HepG2 (cell line): ENCODE results near the gene MED19. TPM values are rescaled to one million over a fixed set of nuclear protein-coding genes. Genes with fewer than 3 reads are reported as not detected.
A peak's percentile ranks its signal among the peaks of the same experiment; 100 is the strongest.

Source experiments
- CSRNP2 ChIP-seq: sonication (generic); formaldehyde crosslinking; conservative IDR thresholded peaks from 2 replicates; pipeline ENCODE4 v1.8.0; 2022; ENCODE audit warnings: low read depth, missing genetic modification reagents
- ELF4 ChIP-seq: sonication (generic); formaldehyde crosslinking; IDR thresholded peaks from 2 replicates; pipeline ENCODE4 v1.5.0; 2020; ENCODE audit warnings: missing genetic modification reagents, mild to moderate bottlenecking, moderate library complexity, borderline replicate concordance
- FIP1L1 ChIP-seq: fragments of 200-400 bp; formaldehyde crosslinking; IDR thresholded peaks from 2 replicates; pipeline ENCODE4 v1.6.1; 2018; ENCODE audit warnings: low read depth, mild to moderate bottlenecking, low read length, moderate library complexity, borderline replicate concordance; ENCODE audit not compliant: insufficient read depth
- GLI4 ChIP-seq: sonication (generic); formaldehyde crosslinking; IDR thresholded peaks from 2 replicates; pipeline ENCODE4 v1.5.1; 2020; ENCODE audit warnings: missing genetic modification reagents, mild to moderate bottlenecking, moderate library complexity, borderline replicate concordance
- HNF1B ChIP-seq: sonication (generic); formaldehyde crosslinking; IDR thresholded peaks from 2 replicates; pipeline ENCODE4 v1.5.1; 2020; ENCODE audit warnings: mild to moderate bottlenecking, moderate library complexity, missing genetic modification reagents
- IRF2 ChIP-seq: IDR thresholded peaks from 2 replicates; pipeline ENCODE4 v1.6.1; 2018; ENCODE audit warnings: missing genetic modification reagents, missing compliant biosample characterization
- MTA3 ChIP-seq: sonication (generic); formaldehyde crosslinking; IDR thresholded peaks from 2 replicates; pipeline ENCODE4 v1.4.0; 2020; ENCODE audit warnings: missing genetic modification reagents
- NFIC ChIP-seq: IDR thresholded peaks from 2 replicates; pipeline ENCODE4 v1.6.1; 2012; ENCODE audit warnings: mild to moderate bottlenecking, low read length, inconsistent platforms
- NFRKB ChIP-seq: fragments of 450-650 bp; IDR thresholded peaks from 2 replicates; pipeline ENCODE4 v1.6.1; 2017
- RFXANK ChIP-seq: IDR thresholded peaks from 2 replicates; pipeline ENCODE4 v1.6.1; 2016
- RXRA ChIP-seq: sonication (generic); formaldehyde crosslinking; IDR thresholded peaks from 2 replicates; pipeline ENCODE4 v1.5.1; 2020; ENCODE audit warnings: missing genetic modification reagents
- RXRB ChIP-seq: IDR thresholded peaks from 2 replicates; pipeline ENCODE4 v1.6.1; 2016; ENCODE audit warnings: borderline replicate concordance, missing genetic modification reagents, missing compliant biosample characterization
- SRSF4 ChIP-seq: fragments of 200-400 bp; formaldehyde crosslinking; IDR thresholded peaks from one replicate; pipeline ENCODE4 v1.6.1; 2018; ENCODE audit warnings: mild to moderate bottlenecking, low read depth, low read length, moderate library complexity; ENCODE audit not compliant: poor library complexity, severe bottlenecking
- SYNCRIP ChIP-seq: fragments of 200-400 bp; formaldehyde crosslinking; IDR thresholded peaks from 2 replicates; pipeline ENCODE4 v1.6.1; 2018; ENCODE audit warnings: mild to moderate bottlenecking, low read depth, low read length; ENCODE audit not compliant: insufficient read depth
- TBX3 ChIP-seq: fragments of 450-650 bp; IDR thresholded peaks from 2 replicates; pipeline ENCODE4 v1.6.1; 2017; ENCODE audit warnings: antibody characterized with exemption, mild to moderate bottlenecking, inconsistent platforms, borderline replicate concordance
- ZBTB3 ChIP-seq: sonication (generic); formaldehyde crosslinking; IDR thresholded peaks from 2 replicates; pipeline ENCODE4 v1.4.0; 2020; ENCODE audit warnings: low read depth, mild to moderate bottlenecking, moderate library complexity, missing genetic modification reagents, borderline replicate concordance
- ZFP62 ChIP-seq: sonication (generic); formaldehyde crosslinking; IDR thresholded peaks from 2 replicates; pipeline ENCODE4 v1.4.0; 2020; ENCODE audit warnings: missing genetic modification reagents
- ZMAT5 ChIP-seq: sonication (generic); formaldehyde crosslinking; IDR thresholded peaks from 2 replicates; pipeline ENCODE4 v1.5.0; 2020; ENCODE audit warnings: mild to moderate bottlenecking, low read depth, missing genetic modification reagents, borderline replicate concordance
- ZNF280D ChIP-seq: sonication (generic); formaldehyde crosslinking; IDR thresholded peaks from 2 replicates; pipeline ENCODE4 v1.5.1; 2020; ENCODE audit warnings: mild to moderate bottlenecking, missing genetic modification reagents
- ZNF563 ChIP-seq: sonication (generic); formaldehyde crosslinking; IDR thresholded peaks from 2 replicates; pipeline ENCODE4 v1.8.0; 2022; ENCODE audit warnings: mild to moderate bottlenecking, moderate library complexity, missing genetic modification reagents
- ZSCAN12 ChIP-seq: sonication (generic); formaldehyde crosslinking; IDR thresholded peaks from 2 replicates; pipeline ENCODE4 v1.9.0; 2021; ENCODE audit warnings: mild to moderate bottlenecking, missing genetic modification reagents
- polyA plus RNA-seq, 8 experiments: library from polyadenylated mRNA; depleted of rRNA in 3 of 8; stranded (reverse) in 7 of 8; unstranded in 1 of 8; fragments of >200 nt; fragmentation: Illumina TruSeq in 4 of 8; extraction: Trizol in 4 of 8; gene quantifications; 2 replicates each; pipeline versions ENCODE4 v1.2.1 to v1.2.3, GENCODE V29; 2011 to 2016; ENCODE audit warnings: low read depth in 4 of 8, missing spikeins in 1 of 8, mixed read lengths in 1 of 8; ENCODE audit not compliant: insufficient read depth in 1 of 8
- total RNA-seq, 5 experiments: library from RNA; depleted of rRNA; stranded (reverse); fragments of >200 nt; fragmentation: Illumina TruSeq; extraction: Trizol; gene quantifications; 2 replicates each; pipeline ENCODE4 v1.2.3, GENCODE V29; 2016; ENCODE audit warnings: low read depth in 1 of 5

The MED19 gene
- total and polyA plus RNA-seq, 2 of the 13 experiments (the other 11 are each of a cell fraction or from before 2014, with no cell fraction given): 12.9 to 13.8 TPM

- TF ChIP-seq ELF4 (CRISPR knock-in tag) (peak; percentile 88; the same call in 1 of the 2 replicates), NFRKB (no peak), RFXANK (CRISPR knock-in tag) (no peak), ZMAT5 (CRISPR knock-in tag) (no peak), FIP1L1 (no peak), ZNF280D (no peak), ZBTB3 (CRISPR knock-in tag) (no peak), RXRB (CRISPR knock-in tag) (peak; percentile 59; the same call in 1 of the 2 replicates), SYNCRIP (no peak), ZNF563 (CRISPR knock-in tag) (peak; percentile 88; the same call in 1 of the 2 replicates), CSRNP2 (CRISPR knock-in tag) (no peak), TBX3 (no peak), RXRA (CRISPR knock-in tag) (peak; percentile 69), ZFP62 (no peak), HNF1B (CRISPR knock-in tag) (peak; percentile 94), ZSCAN12 (CRISPR knock-in tag) (no peak), SRSF4 (no peak), NFIC (no peak), IRF2 (peak; percentile 98), MTA3 (no peak), GLI4 (CRISPR knock-in tag) (no peak)
Measured at GRCh38 chr11:57657194-57658022, 54.6 kb downstream of the MED19 start, which contains the start of gene CLP1 (continued).
